Osteocyte (in vitro differentiated cells): ENCODE measurements around the gene RASGRP2. TPM values are rescaled to one million over a fixed set of nuclear protein-coding genes. Genes with fewer than 3 reads are reported as not detected.

Source experiments
- DNase-seq: peaks from one replicate; pipeline ENCODE4 v3.0.0; 2021; ENCODE audit warnings: mixed read lengths; ENCODE audit not compliant: unreplicated experiment; ENCODE audit errors: extremely low spot score
- H3K27ac Mint-ChIP-seq: one replicate; pipeline ENCODE4 v1.8.0; 2021; ENCODE audit warnings: mild to moderate bottlenecking, mixed read lengths; ENCODE audit not compliant: unreplicated experiment
- H3K27me3 Mint-ChIP-seq: one replicate; pipeline ENCODE4 v1.8.0; 2021; ENCODE audit warnings: mixed read lengths; ENCODE audit not compliant: unreplicated experiment
- H3K36me3 Mint-ChIP-seq: one replicate; pipeline ENCODE4 v1.8.0; 2021; ENCODE audit warnings: mixed read lengths; ENCODE audit not compliant: unreplicated experiment
- H3K4me1 Mint-ChIP-seq: one replicate; pipeline ENCODE4 v1.8.0; 2021; ENCODE audit warnings: mixed read lengths; ENCODE audit not compliant: unreplicated experiment
- H3K4me3 Mint-ChIP-seq: one replicate; pipeline ENCODE4 v1.8.0; 2021; ENCODE audit warnings: mild to moderate bottlenecking, moderate library complexity, mixed read lengths; ENCODE audit not compliant: unreplicated experiment
- H3K9me3 Mint-ChIP-seq: one replicate; pipeline ENCODE4 v1.8.0; 2021; ENCODE audit warnings: mixed read lengths; ENCODE audit not compliant: unreplicated experiment
- total RNA-seq: library from RNA; stranded (reverse); gene quantifications from 2 replicates; pipeline ENCODE4 v1.2.1, GENCODE V29; 2021
- TF ChIP-seq, protein P1 (sequence below): fragments of 200-600 bp; sonication (generic); IDR thresholded peaks from 2 replicates; pipeline ENCODE4 v1.5.0; 2021; ENCODE audit warnings: antibody characterized with exemption, mild to moderate bottlenecking, moderate library complexity

The RASGRP2 gene
- total RNA-seq, 1 donor from 2014 or later = 10.3 TPM

DNA sequence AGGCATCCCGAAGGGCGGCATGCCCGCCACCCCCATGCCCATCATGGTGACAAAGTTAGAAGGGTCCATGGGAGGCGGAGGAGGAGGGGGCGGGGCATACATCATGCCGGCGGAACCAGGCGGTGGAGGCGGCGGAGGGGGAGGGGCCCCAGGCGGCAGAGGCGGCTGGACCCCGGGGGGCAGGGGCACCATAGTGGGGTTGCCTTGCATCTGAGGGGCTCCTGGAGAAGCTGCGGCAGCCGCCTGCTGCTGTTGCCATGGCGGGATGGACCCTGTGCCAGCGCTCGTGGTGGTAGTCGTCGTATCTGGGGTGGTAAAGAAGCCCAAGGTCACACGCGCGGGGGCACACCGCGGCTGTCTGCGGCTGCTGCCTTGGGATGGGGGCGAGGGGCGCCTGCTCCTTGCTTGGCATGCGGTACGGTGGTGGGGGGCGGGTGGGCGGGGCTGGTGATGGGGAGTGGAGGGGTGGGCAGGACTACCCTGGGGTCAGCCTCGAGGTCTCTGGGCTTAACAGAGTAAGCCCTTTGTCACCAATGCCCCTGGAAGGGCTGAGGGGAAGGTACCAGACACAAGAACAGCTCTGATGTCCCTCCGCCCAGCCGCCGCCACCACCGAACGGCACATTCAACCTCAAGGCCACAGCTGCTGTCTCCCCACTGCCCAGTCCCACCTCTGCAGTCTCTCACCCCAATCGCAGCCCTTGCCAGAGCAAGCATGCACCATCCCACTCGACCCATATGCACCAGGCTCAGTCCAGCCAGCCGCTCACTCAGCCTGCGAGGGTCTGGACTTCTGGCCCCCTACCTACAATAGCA is 22.1 kb upstream of the RASGRP2 start:
- Mint-ChIP-seq H3K4me1 (peaks cover 33% of the 10 kb centered on the region), H3K9me3 (no peaks in the 10 kb centered on the region), H3K27ac (no peak overlapping the region), H3K36me3 (peaks cover 61% of the 10 kb centered on the region), H3K27me3 (no peaks in the 10 kb centered on the region), H3K4me3 (no peak overlapping the region)
- TF ChIP-seq, protein P1, sequence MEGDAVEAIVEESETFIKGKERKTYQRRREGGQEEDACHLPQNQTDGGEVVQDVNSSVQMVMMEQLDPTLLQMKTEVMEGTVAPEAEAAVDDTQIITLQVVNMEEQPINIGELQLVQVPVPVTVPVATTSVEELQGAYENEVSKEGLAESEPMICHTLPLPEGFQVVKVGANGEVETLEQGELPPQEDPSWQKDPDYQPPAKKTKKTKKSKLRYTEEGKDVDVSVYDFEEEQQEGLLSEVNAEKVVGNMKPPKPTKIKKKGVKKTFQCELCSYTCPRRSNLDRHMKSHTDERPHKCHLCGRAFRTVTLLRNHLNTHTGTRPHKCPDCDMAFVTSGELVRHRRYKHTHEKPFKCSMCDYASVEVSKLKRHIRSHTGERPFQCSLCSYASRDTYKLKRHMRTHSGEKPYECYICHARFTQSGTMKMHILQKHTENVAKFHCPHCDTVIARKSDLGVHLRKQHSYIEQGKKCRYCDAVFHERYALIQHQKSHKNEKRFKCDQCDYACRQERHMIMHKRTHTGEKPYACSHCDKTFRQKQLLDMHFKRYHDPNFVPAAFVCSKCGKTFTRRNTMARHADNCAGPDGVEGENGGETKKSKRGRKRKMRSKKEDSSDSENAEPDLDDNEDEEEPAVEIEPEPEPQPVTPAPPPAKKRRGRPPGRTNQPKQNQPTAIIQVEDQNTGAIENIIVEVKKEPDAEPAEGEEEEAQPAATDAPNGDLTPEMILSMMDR = no peak
- DNase-seq = no peak

DNA sequence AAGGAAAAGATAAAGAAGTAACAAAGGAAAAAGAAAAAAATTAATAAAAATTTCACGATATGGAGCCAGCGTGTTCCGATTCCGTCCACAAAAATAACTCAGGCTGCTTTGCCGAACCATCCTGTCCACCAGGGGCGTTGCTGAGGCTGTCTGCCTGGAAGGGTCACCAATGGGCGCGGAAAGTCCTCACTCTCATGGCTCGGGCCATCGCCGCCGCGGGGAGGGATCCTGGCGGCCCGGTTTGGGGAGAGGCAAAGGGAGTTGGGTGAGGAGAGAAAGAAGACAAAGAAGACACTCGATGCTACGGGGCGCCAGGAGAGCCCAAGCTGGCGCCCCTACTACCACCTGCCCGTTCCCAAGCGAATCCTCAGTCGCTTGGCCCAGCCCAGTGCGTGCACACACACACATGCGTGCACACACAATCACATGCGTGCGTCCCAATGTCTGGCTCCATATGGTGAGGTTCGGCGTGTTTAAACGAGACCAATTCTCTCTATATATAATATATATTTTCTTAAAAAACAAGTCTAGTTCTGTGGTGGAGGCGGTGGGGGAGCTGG is 21.4 kb upstream of the RASGRP2 start:
- no peaks in the 10 kb centered on the region for H3K27me3 Mint-ChIP-seq
- H3K27ac Mint-ChIP-seq = no peak overlapping the region
- TF ChIP-seq, protein P1 = peak; percentile 29
- H3K36me3 Mint-ChIP-seq = peaks cover 57% of the 10 kb centered on the region
- H3K4me1 Mint-ChIP-seq = peaks cover 40% of the 10 kb centered on the region
- H3K4me3 Mint-ChIP-seq = no peak overlapping the region
- no peaks in the 10 kb centered on the region for H3K9me3 Mint-ChIP-seq
- no peak for DNase-seq

DNA sequence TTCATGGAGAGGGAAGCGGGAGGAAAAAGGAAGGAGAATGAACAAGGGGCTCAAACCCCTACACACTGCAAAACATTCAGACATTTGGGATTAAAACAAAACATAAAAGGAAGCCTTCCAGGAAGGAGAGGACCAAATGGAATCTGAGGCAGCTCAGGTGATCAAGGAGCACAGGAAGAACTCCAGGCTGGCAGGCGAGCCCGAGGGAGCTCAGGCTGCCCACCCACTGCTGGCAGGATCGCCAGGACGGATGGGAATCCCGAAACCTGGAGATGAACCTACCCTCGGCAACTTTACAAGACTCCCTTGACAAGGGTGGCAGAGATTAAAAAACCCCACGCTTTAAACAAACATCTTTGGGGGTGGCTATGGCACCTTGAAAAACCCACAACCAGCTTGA is 20.8 kb upstream of the RASGRP2 start:
- TF ChIP-seq, protein P1 = no peak
- H3K27ac Mint-ChIP-seq = peak overlapping the region; percentile 63
- no peak overlapping the region for H3K4me3 Mint-ChIP-seq
- no peaks in the 10 kb centered on the region for H3K9me3 Mint-ChIP-seq
- H3K27me3 Mint-ChIP-seq = no peaks in the 10 kb centered on the region
- peaks cover 46% of the 10 kb centered on the region for H3K4me1 Mint-ChIP-seq
- H3K36me3 Mint-ChIP-seq = peaks cover 56% of the 10 kb centered on the region
- DNase-seq = no peak

DNA sequence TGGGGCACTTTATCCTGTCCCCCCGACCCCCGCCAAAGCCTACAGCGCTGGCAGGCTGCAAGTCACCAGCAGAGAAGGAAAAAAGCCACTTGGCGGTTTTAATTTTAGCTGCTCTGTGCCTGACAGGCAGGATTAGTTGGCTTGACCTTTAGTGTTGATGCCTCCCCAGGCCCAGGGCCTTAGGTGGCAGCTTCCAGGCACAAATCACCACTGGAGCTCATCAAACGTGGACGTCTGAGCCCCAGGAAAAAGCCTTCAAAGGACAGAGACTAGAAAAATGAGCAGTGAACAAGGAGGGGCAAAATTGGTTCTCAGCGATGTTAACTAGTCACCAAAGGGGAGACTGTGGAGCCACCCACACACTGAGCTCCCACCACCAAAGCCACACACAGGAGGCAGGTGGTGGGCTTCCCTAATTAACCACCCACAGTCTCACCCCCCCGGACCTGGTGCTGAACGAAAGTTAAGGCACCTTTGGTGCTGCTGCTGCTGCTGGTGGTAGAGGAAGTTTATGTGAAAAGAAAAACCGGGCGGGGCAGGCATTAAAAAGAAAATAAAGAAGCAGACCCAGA is 20.2 kb upstream of the RASGRP2 start:
- Mint-ChIP-seq H3K9me3 (no peaks in the 10 kb centered on the region), H3K4me1 (peaks cover 52% of the 10 kb centered on the region), H3K4me3 (no peak overlapping the region), H3K27me3 (no peaks in the 10 kb centered on the region), H3K36me3 (peaks cover 50% of the 10 kb centered on the region), H3K27ac (peak overlapping the region; percentile 63)
- TF ChIP-seq, protein P1 = no peak
- DNase-seq = no peak

DNA sequence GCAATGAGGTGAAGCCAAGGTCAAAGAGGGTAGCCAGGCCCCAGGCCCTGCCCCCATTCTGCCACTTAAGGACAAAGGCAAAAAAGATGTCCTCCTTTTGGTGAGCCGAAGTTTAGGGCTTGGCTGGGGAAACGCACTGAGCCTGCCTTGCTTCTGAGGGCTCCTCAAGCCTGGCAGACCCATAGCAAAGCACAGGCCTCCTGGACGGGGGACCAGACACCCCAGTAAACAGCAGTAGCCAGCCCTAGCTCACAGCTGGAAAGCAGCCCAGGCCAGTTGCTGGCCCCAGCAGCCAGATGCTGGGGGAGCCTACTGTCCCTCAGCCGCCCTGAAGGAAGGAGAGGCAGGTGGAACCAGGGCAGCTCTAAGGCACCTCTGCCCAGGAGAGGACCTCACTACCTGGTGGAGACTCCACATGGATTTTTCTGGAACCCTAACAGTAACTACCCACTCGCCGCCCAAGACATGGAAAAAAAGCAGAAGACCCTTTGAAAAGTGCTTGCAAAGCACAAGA is 19.6 kb upstream of the RASGRP2 start:
- Mint-ChIP-seq H3K27ac (peak overlapping the region; percentile 60), H3K9me3 (no peaks in the 10 kb centered on the region), H3K4me1 (peaks cover 53% of the 10 kb centered on the region), H3K36me3 (peaks cover 44% of the 10 kb centered on the region), H3K27me3 (no peaks in the 10 kb centered on the region), H3K4me3 (no peak overlapping the region)
- TF ChIP-seq, protein P1 = no peak
- DNase-seq = no peak
